IMR-90 (cell line): ENCODE data around the gene HRH1. TPM values are rescaled to one million over a fixed set of nuclear protein-coding genes. Genes with fewer than 3 reads are reported as not detected.

ENCODE experiments used
- ATAC-seq: fragments of 200-7000 bp; cut with Tn5 transposase; 2 replicates; pipeline ENCODE4 v1.9.1; 2020; ENCODE audit warnings: low read depth, mild to moderate bottlenecking, moderate library complexity
- BruUV-seq: library from RNA; stranded (reverse); fragments of 400-500 nt; replicated peaks from 2 replicates; lab custom pipeline; 2021; lab: Mats Ljungman, UMichigan
- CTCF ChIA-PET: fragments of 300-600 bp; formaldehyde crosslinking; extraction: SDS; loops from one replicate; lab custom pipeline; 2021; ENCODE audit warnings: antibody characterized with exemption; lab: Yijun Ruan, JAX
- POLR2A ChIA-PET: fragments of 300-600 bp; sonication (Branson Sonifier 250); formaldehyde crosslinking; loops from one replicate; lab custom pipeline; 2022; ENCODE audit warnings: antibody characterized with exemption; ENCODE audit not compliant: unreplicated experiment; lab: Charles Lee
- DNase-seq: peaks from one replicate; pipeline ENCODE4 v3.0.0; 2013
- H2AFZ ChIP-seq: replicated peaks from 2 replicates; pipeline ENCODE3; 2013; ENCODE audit warnings: low read length, mild to moderate bottlenecking; ENCODE audit not compliant: poor library complexity
- H2AK5ac ChIP-seq: 2 replicates; pipeline ENCODE4 v1.6.1; 2013; ENCODE audit warnings: low read depth, low read length, inconsistent platforms
- H2AK9ac ChIP-seq: replicated peaks from 2 replicates; pipeline ENCODE3; 2013; ENCODE audit warnings: mild to moderate bottlenecking, low read depth, low read length, moderate library complexity; ENCODE audit not compliant: poor library complexity
- H2BK120ac ChIP-seq: 2 replicates; pipeline ENCODE4 v1.6.1; 2013; ENCODE audit warnings: low read depth, low read length, inconsistent platforms
- H2BK15ac ChIP-seq: 3 replicates; pipeline ENCODE4 v1.6.1; 2013; ENCODE audit warnings: low read depth, low read length, inconsistent platforms
- H2BK20ac ChIP-seq: 2 replicates; pipeline ENCODE4 v1.6.1; 2013; ENCODE audit warnings: low read depth, mild to moderate bottlenecking, inconsistent platforms, low read length, moderate library complexity
- H2BK5ac ChIP-seq: 2 replicates; pipeline ENCODE4 v1.6.1; 2013; ENCODE audit warnings: mild to moderate bottlenecking, low read depth, low read length, inconsistent platforms; ENCODE audit not compliant: poor library complexity, severe bottlenecking
- H3K14ac ChIP-seq: replicated peaks from 2 replicates; pipeline ENCODE4 v1.6.1; 2013; ENCODE audit warnings: low read depth, low read length, inconsistent platforms
- H3K18ac ChIP-seq: 2 replicates; pipeline ENCODE4 v1.6.1; 2013; ENCODE audit warnings: low read depth, low read length, control low read depth
- H3K23ac ChIP-seq: 2 replicates; pipeline ENCODE4 v1.6.1; 2013; ENCODE audit warnings: low read depth, low read length, inconsistent platforms
- H3K27ac ChIP-seq: 2 replicates; pipeline ENCODE4 v1.5.1; 2013; ENCODE audit warnings: mild to moderate bottlenecking, control low read depth, low read length; ENCODE audit not compliant: insufficient read depth
- H3K27me3 ChIP-seq: 2 replicates; pipeline ENCODE4 v1.6.1; 2013; ENCODE audit warnings: low read length; ENCODE audit not compliant: control insufficient read depth, insufficient read depth
- H3K36me3 ChIP-seq: 2 replicates; pipeline ENCODE4 v1.6.1; 2013; ENCODE audit warnings: low read length, mixed read lengths; ENCODE audit not compliant: control insufficient read depth, insufficient read depth
- H3K4ac ChIP-seq: 2 replicates; pipeline ENCODE4 v1.6.1; 2013; ENCODE audit warnings: low read depth, low read length, inconsistent platforms
- H3K4me1 ChIP-seq: 2 replicates; pipeline ENCODE4 v1.6.1; 2013; ENCODE audit warnings: low read length, mixed read lengths; ENCODE audit not compliant: control insufficient read depth, insufficient read depth
- H3K4me2 ChIP-seq: 2 replicates; pipeline ENCODE4 v1.6.1; 2013; ENCODE audit warnings: low read depth, mild to moderate bottlenecking, control low read depth, low read length, moderate library complexity
- H3K4me3 ChIP-seq: 2 replicates; pipeline ENCODE4 v1.5.1; 2013; ENCODE audit warnings: low read depth, mild to moderate bottlenecking, control low read depth, low read length, moderate library complexity; ENCODE audit not compliant: insufficient read depth
- H3K56ac ChIP-seq: 2 replicates; pipeline ENCODE4 v1.6.1; 2013; ENCODE audit warnings: low read length, inconsistent platforms; ENCODE audit not compliant: insufficient read depth; ENCODE audit errors: extremely low read depth
- H3K79me1 ChIP-seq, 2 experiments: 2 replicates each; pipeline ENCODE4 v1.6.1; 2013; ENCODE audit warnings: low read length in 2 of 2, inconsistent platforms in 1 of 2, low read depth in 1 of 2
- H3K9ac ChIP-seq: 2 replicates; pipeline ENCODE4 v1.6.1; 2013; ENCODE audit warnings: low read depth, low read length, control low read depth
- H3K9me1 ChIP-seq: 2 replicates; pipeline ENCODE4 v1.6.1; 2013; ENCODE audit warnings: low read length, inconsistent platforms; ENCODE audit not compliant: insufficient read depth
- H3K9me3 ChIP-seq: 2 replicates; pipeline ENCODE4 v1.6.1; 2013; ENCODE audit warnings: low read length; ENCODE audit not compliant: control insufficient read depth, insufficient read depth
- H4K20me1 ChIP-seq: 2 replicates; pipeline ENCODE4 v1.6.1; 2013; ENCODE audit warnings: low read length, inconsistent platforms; ENCODE audit not compliant: insufficient read depth
- H4K5ac ChIP-seq: 2 replicates; pipeline ENCODE4 v1.6.1; 2013; ENCODE audit warnings: mild to moderate bottlenecking, low read depth, low read length, control low read depth
- H4K8ac ChIP-seq, 2 experiments: 2 replicates each; pipeline ENCODE4 v1.6.1; 2013; ENCODE audit warnings: low read depth in 2 of 2, low read length in 2 of 2, control low read depth in 1 of 2, inconsistent platforms in 1 of 2
- H4K91ac ChIP-seq: 2 replicates; pipeline ENCODE4 v1.6.1; 2013; ENCODE audit warnings: low read depth, low read length, inconsistent platforms; ENCODE audit not compliant: insufficient read depth
- CEBPB ChIP-seq: IDR thresholded peaks from 2 replicates; pipeline ENCODE4 v1.6.1; 2012; ENCODE audit warnings: low read depth, low read length, improper control_type of control experiment
- MAZ ChIP-seq: IDR thresholded peaks from 2 replicates; pipeline ENCODE4 v1.6.1; 2012; ENCODE audit warnings: low read depth, mild to moderate bottlenecking, low read length, improper control_type of control experiment, moderate library complexity, borderline replicate concordance
- MXI1 ChIP-seq: IDR thresholded peaks from 2 replicates; pipeline ENCODE4 v1.6.1; 2012; ENCODE audit warnings: low read depth, mild to moderate bottlenecking, low read length, moderate library complexity, borderline replicate concordance
- RCOR1 ChIP-seq: IDR thresholded peaks from 2 replicates; pipeline ENCODE4 v1.6.1; 2012; ENCODE audit warnings: mild to moderate bottlenecking, low read length, improper control_type of control experiment; ENCODE audit not compliant: insufficient replicate concordance
- WGBS, 2 experiments: methylation state at CpG; one replicate each; pipeline versions ENCODE4 v1.1.5 to v1.1.7; 2013; ENCODE audit warnings: missing lambda C conversion rate in 2 of 2; ENCODE audit not compliant: insufficient read length in 1 of 2; ENCODE audit errors: extremely low coverage in 2 of 2; 5-methylcytosine and 5-hydroxymethylcytosine counted together
- dilution Hi-C: fragments of 300-500 bp; cut with HindIII; formaldehyde crosslinking; loops from one replicate; pipeline ENCODE4 v1.14.3; 2018; ENCODE audit warnings: low sequenced_read_pairs; ENCODE audit not compliant: unreplicated experiment
- in situ Hi-C: fragments of 300-500 bp; cut with MboI; formaldehyde crosslinking; loops from 3 replicates; pipeline ENCODE4 v1.14.3; 2019; ENCODE audit warnings: low sequenced_read_pairs, inconsistent platforms, mixed read lengths
- intact Hi-C: fragments of 100-400 bp; cut with micrococcal nuclease; formaldehyde crosslinking; loops from 2 replicates; pipeline ENCODE4 v1.10.0; 2022
- polyA plus RNA-seq, 3 experiments: library from polyadenylated mRNA; depleted of rRNA; stranded (reverse); fragments of >200 nt; gene quantifications; 2 replicates each; pipeline ENCODE4 v1.2.3, GENCODE V29; 2012; ENCODE audit warnings: low replicate concordance in 1 of 3
- total RNA-seq: library from RNA; depleted of rRNA; stranded (reverse); fragments of >200 nt; gene quantifications from 2 replicates; pipeline ENCODE4 v1.2.3, GENCODE V29; 2012
- TF ChIP-seq, protein P1 (sequence below): fragments of 150-350 bp; IDR thresholded peaks from 2 replicates; pipeline ENCODE4 v1.6.1; 2016; ENCODE audit warnings: low read depth, mild to moderate bottlenecking, low read length, moderate library complexity, borderline replicate concordance

The HRH1 gene
- total and polyA plus RNA-seq, 2 of the 4 experiments (the other 2 are of a cell fraction) = 7.6 to 16.1 TPM

DNA sequence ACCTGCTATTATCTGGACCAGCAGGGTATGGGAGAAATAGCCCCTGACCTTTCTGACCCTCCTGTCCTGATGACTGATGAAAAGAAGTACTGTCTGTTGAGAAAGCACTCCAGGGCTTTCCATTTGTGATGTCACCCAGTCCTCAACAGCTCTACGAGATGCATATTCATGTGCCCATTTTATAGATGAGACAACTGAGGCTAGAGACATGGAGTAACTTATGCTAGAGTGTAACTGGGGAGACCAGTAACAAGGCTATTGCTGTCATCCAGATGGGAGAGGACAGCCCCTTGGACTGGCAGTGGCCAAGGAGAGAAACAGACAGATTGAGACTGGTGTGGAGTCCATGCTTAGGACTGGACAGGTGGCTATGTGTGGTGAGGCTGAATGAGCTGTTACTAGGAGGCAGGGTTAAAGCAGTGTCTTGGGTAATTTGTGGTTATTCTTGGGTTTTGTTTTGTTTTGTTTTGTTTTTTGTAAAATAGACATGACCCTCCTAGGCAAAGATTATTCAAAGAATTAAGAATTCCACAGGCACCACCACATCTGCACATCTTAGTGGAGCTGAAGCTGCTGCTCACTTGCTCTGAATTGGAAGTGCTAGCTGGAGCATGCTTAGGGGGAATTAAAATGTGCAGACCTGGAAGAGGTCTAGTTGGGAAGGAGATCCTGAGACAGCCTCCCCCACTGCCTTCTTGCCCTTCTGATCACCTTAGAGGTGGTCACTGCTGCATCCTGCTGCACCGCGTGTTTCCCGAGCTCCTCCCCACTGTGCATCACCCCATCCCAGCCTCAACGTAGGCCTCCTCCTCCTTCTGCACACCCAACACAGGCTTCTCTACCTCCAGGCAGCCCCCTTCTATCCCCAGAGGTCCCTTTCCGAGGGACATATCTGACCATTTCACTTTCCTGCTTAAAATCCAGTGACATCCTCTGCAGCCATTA lies 8.4 kb downstream of the HRH1 start:
- Histone ChIP-seq H3K9ac (no peak overlapping the region), H3K4me3 (no peak overlapping the region), H3K9me3 (no peaks in the 10 kb centered on the region), H2BK120ac (no peak overlapping the region), H3K14ac (no peak overlapping the region; the same call in none of the 2 replicates), H3K9me1 (peaks cover 28% of the 10 kb centered on the region), H3K56ac (no peak overlapping the region), H3K4ac (peak overlapping the region; percentile 14; the same call in 1 of the 2 replicates), H3K18ac (no peak overlapping the region), H3K36me3 (peaks cover 15% of the 10 kb centered on the region), H2BK15ac (no peak overlapping the region), H3K4me2 (no peak overlapping the region), H4K5ac (no peak overlapping the region), H3K27me3 (no peaks in the 10 kb centered on the region), H3K27ac (no peak overlapping the region), H2BK20ac (peak overlapping the region; percentile 38; the same call in 1 of the 2 replicates), H4K91ac (no peak overlapping the region), H3K4me1 (peaks cover 15% of the 10 kb centered on the region), H2AK9ac (no peak overlapping the region), H3K23ac (no peak overlapping the region), H4K8ac (no peak overlapping the region; a peak in 1 of 4 replicates), H3K79me1 (peaks cover 42 to 74% of the 10 kb centered on the region in 2 experiments), H4K20me1 (no peaks in the 10 kb centered on the region), H2AK5ac (peak overlapping the region; percentile 61), H2BK5ac (no peak overlapping the region), H2AFZ (no peak overlapping the region)
- TF ChIP-seq CEBPB = no peak
- peak; percentile 69 for TF ChIP-seq RCOR1
- no peak for TF ChIP-seq MAZ
- TF ChIP-seq, protein P1, sequence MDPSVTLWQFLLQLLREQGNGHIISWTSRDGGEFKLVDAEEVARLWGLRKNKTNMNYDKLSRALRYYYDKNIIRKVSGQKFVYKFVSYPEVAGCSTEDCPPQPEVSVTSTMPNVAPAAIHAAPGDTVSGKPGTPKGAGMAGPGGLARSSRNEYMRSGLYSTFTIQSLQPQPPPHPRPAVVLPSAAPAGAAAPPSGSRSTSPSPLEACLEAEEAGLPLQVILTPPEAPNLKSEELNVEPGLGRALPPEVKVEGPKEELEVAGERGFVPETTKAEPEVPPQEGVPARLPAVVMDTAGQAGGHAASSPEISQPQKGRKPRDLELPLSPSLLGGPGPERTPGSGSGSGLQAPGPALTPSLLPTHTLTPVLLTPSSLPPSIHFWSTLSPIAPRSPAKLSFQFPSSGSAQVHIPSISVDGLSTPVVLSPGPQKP = no peak
- TF ChIP-seq MXI1 = no peak
- CTCF ChIA-PET = interaction anchor here (0.6 kb wide), 1 partner anchor 554 kb away, joined by 3 read pairs; no protein-coding TSS in a partner anchor
- dilution Hi-C loops = no loop called here
- intact Hi-C loops = no loop called here
- 85% methylated on average over 4 of the region's 6 CpGs; no CpG with 5 or more reads in 1 of the 2 experiments for WGBS, 2 experiments
- in situ Hi-C loops = loop anchor here (25.0 kb wide), 1 partner anchor 175 kb away; no protein-coding TSS in a partner anchor
- DNase-seq (no peak), ATAC-seq (no peak; the same call in 1 of the 2 replicates)
- BruUV-seq = no TSS peak
- POLR2A ChIA-PET = no interaction called here
